ENCODE data around the gene CSNK2A1. TPM values are rescaled to one million over a fixed set of nuclear protein-coding genes. Genes with fewer than 3 reads are reported as not detected.

The CSNK2A1 gene
- total and polyA plus RNA-seq, 5 donors from 2014 or later = 49.6 to 65.3 (median 52.7) TPM

GRCh38 chr20:530321-530720 lies 13.3 kb downstream of the CSNK2A1 start:
- H3K36me3 Mint-ChIP-seq = peaks cover 41% of the 10 kb centered on the region
- H3K27me3 Mint-ChIP-seq = no peaks in the 10 kb centered on the region
- peaks cover 12 to 18% of the 10 kb centered on the region in 2 experiments for H3K9me3 ChIP-seq (ENCODE audit: control insufficient read depth in 2 of 2, low read length in 2 of 2)
- no peak overlapping the region for H3K27ac Mint-ChIP-seq
- no peak overlapping the region for H3K4me3 ChIP-seq (ENCODE audit: low read depth, low read length)
- no peaks in the 10 kb centered on the region for H3K4me1 ChIP-seq (ENCODE audit: control insufficient read depth, insufficient read depth, low read length, poor library complexity, severe bottlenecking)
- no peak overlapping the region for H3K4me3 Mint-ChIP-seq
- peaks cover 0 to 22% (median 11%) of the 10 kb centered on the region in 7 donors for H3K9me3 Mint-ChIP-seq
- ATAC-seq (ENCODE audit: low read depth in 2 of 2) = no peak
- peaks cover 29 to 54% (median 39%) of the 10 kb centered on the region in 4 donors for H3K4me1 Mint-ChIP-seq
- no peaks in the 10 kb centered on the region for H3K27me3 ChIP-seq (ENCODE audit: control insufficient read depth, insufficient read depth, low read length)
- peaks cover 30% of the 10 kb centered on the region for H3K36me3 ChIP-seq (ENCODE audit: control insufficient read depth, insufficient read depth, low read length)
- H3K27ac ChIP-seq (ENCODE audit: insufficient read depth, low read length, poor library complexity, severe bottlenecking) = no peak overlapping the region
- DNase-seq = no peak

GRCh38 chr20:528923-529604 lies 14.5 kb downstream of the CSNK2A1 start:
- H3K27me3 Mint-ChIP-seq = no peaks in the 10 kb centered on the region
- H3K4me3 Mint-ChIP-seq = no peak overlapping the region
- no peaks in the 10 kb centered on the region for H3K27me3 ChIP-seq (ENCODE audit: control insufficient read depth, insufficient read depth, low read length)
- no peak overlapping the region for H3K27ac Mint-ChIP-seq
- no peak for ATAC-seq (ENCODE audit: low read depth in 2 of 2)
- H3K4me3 ChIP-seq (ENCODE audit: low read depth, low read length) = no peak overlapping the region
- no peaks in the 10 kb centered on the region for H3K4me1 ChIP-seq (ENCODE audit: control insufficient read depth, insufficient read depth, low read length, poor library complexity, severe bottlenecking)
- peaks cover 45% of the 10 kb centered on the region for H3K36me3 Mint-ChIP-seq
- H3K9me3 ChIP-seq (ENCODE audit: control insufficient read depth in 2 of 2, low read length in 2 of 2) = peaks cover 12 to 18% of the 10 kb centered on the region in 2 experiments
- H3K27ac ChIP-seq (ENCODE audit: insufficient read depth, low read length, poor library complexity, severe bottlenecking) = no peak overlapping the region
- H3K9me3 Mint-ChIP-seq = peaks cover 0 to 22% (median 11%) of the 10 kb centered on the region in 7 donors
- no peak for DNase-seq
- peaks cover 26 to 43% (median 32%) of the 10 kb centered on the region in 4 donors for H3K4me1 Mint-ChIP-seq
- H3K36me3 ChIP-seq (ENCODE audit: control insufficient read depth, insufficient read depth, low read length) = peaks cover 35% of the 10 kb centered on the region

DNA sequence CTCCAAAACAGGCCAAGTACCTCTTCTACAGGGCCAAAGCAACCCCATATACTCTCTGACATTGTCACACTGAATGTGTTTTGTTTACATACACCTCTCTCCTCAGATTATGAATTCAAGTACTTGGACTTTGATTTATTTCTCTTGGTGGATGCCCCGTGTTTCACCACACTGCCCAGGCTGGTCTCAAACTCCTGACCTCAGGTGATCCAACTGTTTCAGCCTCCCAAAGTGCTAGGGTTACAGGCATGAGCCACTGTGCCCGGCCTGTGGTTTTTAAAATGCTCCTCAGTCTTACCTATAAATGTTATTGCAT lies 16.1 kb downstream of the CSNK2A1 start:
- Mint-ChIP-seq H3K4me3 (no peak overlapping the region), H3K27me3 (no peaks in the 10 kb centered on the region), H3K36me3 (peaks cover 54% of the 10 kb centered on the region), H3K9me3 (peaks cover 0 to 22% (median 11%) of the 10 kb centered on the region in 7 donors), H3K27ac (peak overlapping the region in 1 of 3 donors; percentile 27), H3K4me1 (peaks cover 13 to 34% (median 19%) of the 10 kb centered on the region in 4 donors)
- H3K9me3 ChIP-seq (ENCODE audit: control insufficient read depth in 2 of 2, low read length in 2 of 2) = peaks cover 12 to 18% of the 10 kb centered on the region in 2 experiments
- ATAC-seq (ENCODE audit: low read depth in 2 of 2) (no peak), DNase-seq (no peak)
- H3K27ac ChIP-seq (ENCODE audit: insufficient read depth, low read length, poor library complexity, severe bottlenecking) = no peak overlapping the region
- peaks cover 35% of the 10 kb centered on the region for H3K36me3 ChIP-seq (ENCODE audit: control insufficient read depth, insufficient read depth, low read length)
- H3K27me3 ChIP-seq (ENCODE audit: control insufficient read depth, insufficient read depth, low read length) = no peaks in the 10 kb centered on the region
- H3K4me3 ChIP-seq (ENCODE audit: low read depth, low read length) = no peak overlapping the region
- H3K4me1 ChIP-seq (ENCODE audit: control insufficient read depth, insufficient read depth, low read length, poor library complexity, severe bottlenecking) = no peaks in the 10 kb centered on the region

- Mint-ChIP-seq H3K4me3 (no peak overlapping the region), H3K27ac (no peak overlapping the region), H3K36me3 (peaks cover 54% of the 10 kb centered on the region), H3K4me1 (peaks cover 11 to 35% (median 21%) of the 10 kb centered on the region in 4 donors), H3K27me3 (no peaks in the 10 kb centered on the region), H3K9me3 (peaks cover 0 to 23% (median 6%) of the 10 kb centered on the region in 7 donors)
- H3K9me3 ChIP-seq (ENCODE audit: control insufficient read depth in 2 of 2, low read length in 2 of 2) = peaks cover 3 to 10% of the 10 kb centered on the region in 2 experiments
- DNase-seq = no peak
- no peak overlapping the region for H3K27ac ChIP-seq (ENCODE audit: insufficient read depth, low read length, poor library complexity, severe bottlenecking)
- H3K27me3 ChIP-seq (ENCODE audit: control insufficient read depth, insufficient read depth, low read length) = no peaks in the 10 kb centered on the region
- no peak for ATAC-seq (ENCODE audit: low read depth in 2 of 2)
- H3K4me1 ChIP-seq (ENCODE audit: control insufficient read depth, insufficient read depth, low read length, poor library complexity, severe bottlenecking) = no peaks in the 10 kb centered on the region
- H3K4me3 ChIP-seq (ENCODE audit: low read depth, low read length) = no peak overlapping the region
- H3K36me3 ChIP-seq (ENCODE audit: control insufficient read depth, insufficient read depth, low read length) = peaks cover 36% of the 10 kb centered on the region
Measured at GRCh38 chr20:521860-522259, 21.7 kb downstream of the CSNK2A1 start.

- Histone ChIP-seq H3K4me3 (ENCODE audit: low read depth, low read length) (no peak overlapping the region), H3K27ac (ENCODE audit: insufficient read depth, low read length, poor library complexity, severe bottlenecking) (no peak overlapping the region), H3K9me3 (ENCODE audit: control insufficient read depth in 2 of 2, low read length in 2 of 2) (peaks cover 0 to 10% of the 10 kb centered on the region in 2 experiments), H3K27me3 (ENCODE audit: control insufficient read depth, insufficient read depth, low read length) (no peaks in the 10 kb centered on the region), H3K4me1 (ENCODE audit: control insufficient read depth, insufficient read depth, low read length, poor library complexity, severe bottlenecking) (no peaks in the 10 kb centered on the region), H3K36me3 (ENCODE audit: control insufficient read depth, insufficient read depth, low read length) (peaks cover 31% of the 10 kb centered on the region)
- H3K36me3 Mint-ChIP-seq = peaks cover 50% of the 10 kb centered on the region
- H3K4me3 Mint-ChIP-seq = no peak overlapping the region
- peaks cover 15 to 48% (median 31%) of the 10 kb centered on the region in 4 donors for H3K4me1 Mint-ChIP-seq
- DNase-seq = no peak
- no peak overlapping the region for H3K27ac Mint-ChIP-seq
- ATAC-seq (ENCODE audit: low read depth in 2 of 2) = no peak
- H3K27me3 Mint-ChIP-seq = no peaks in the 10 kb centered on the region
- H3K9me3 Mint-ChIP-seq = peaks cover 0 to 17% (median 5%) of the 10 kb centered on the region in 7 donors
Measured at GRCh38 chr20:519999-520398, 23.6 kb downstream of the CSNK2A1 start.

GRCh38 chr20:517221-517620 lies 26.4 kb downstream of the CSNK2A1 start:
- H3K27me3 Mint-ChIP-seq = no peaks in the 10 kb centered on the region
- no peak overlapping the region for H3K4me3 ChIP-seq (ENCODE audit: low read depth, low read length)
- peaks cover 26 to 68% (median 52%) of the 10 kb centered on the region in 4 donors for H3K4me1 Mint-ChIP-seq
- no peaks in the 10 kb centered on the region for H3K27me3 ChIP-seq (ENCODE audit: control insufficient read depth, insufficient read depth, low read length)
- H3K4me3 Mint-ChIP-seq = no peak overlapping the region
- ATAC-seq (ENCODE audit: low read depth in 2 of 2) (no peak), DNase-seq (no peak)
- peaks cover 44% of the 10 kb centered on the region for H3K36me3 Mint-ChIP-seq
- peaks cover 0 to 17% (median 5%) of the 10 kb centered on the region in 7 donors for H3K9me3 Mint-ChIP-seq
- H3K4me1 ChIP-seq (ENCODE audit: control insufficient read depth, insufficient read depth, low read length, poor library complexity, severe bottlenecking) = no peaks in the 10 kb centered on the region
- H3K27ac ChIP-seq (ENCODE audit: insufficient read depth, low read length, poor library complexity, severe bottlenecking) = no peak overlapping the region
- peak overlapping the region in 1 of 3 donors; percentile 8 for H3K27ac Mint-ChIP-seq
- peaks cover 0 to 10% of the 10 kb centered on the region in 2 experiments for H3K9me3 ChIP-seq (ENCODE audit: control insufficient read depth in 2 of 2, low read length in 2 of 2)
- peaks cover 24% of the 10 kb centered on the region for H3K36me3 ChIP-seq (ENCODE audit: control insufficient read depth, insufficient read depth, low read length)

DNA sequence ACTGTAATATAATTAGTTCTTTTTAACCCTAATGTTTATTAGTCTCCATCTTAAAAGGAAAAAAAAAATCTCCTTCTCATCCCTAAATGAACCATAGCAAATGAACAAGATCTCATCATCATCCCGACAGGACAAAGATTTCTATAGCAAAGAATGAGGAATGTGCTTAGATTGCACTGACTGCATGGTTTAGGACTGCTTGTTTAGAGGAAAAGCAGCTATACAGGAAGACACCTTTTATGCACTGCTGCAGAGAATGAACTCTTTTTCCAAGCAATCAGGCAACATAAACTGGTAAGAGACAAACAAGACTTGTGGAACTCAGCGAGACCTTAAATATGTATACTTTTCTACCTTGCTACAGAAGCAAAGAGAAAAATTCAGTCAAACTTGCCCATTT lies 26.8 kb downstream of the CSNK2A1 start:
- Mint-ChIP-seq H3K36me3 (peaks cover 40% of the 10 kb centered on the region), H3K4me3 (no peak overlapping the region), H3K4me1 (peaks cover 26 to 70% (median 55%) of the 10 kb centered on the region in 4 donors), H3K27me3 (no peaks in the 10 kb centered on the region), H3K27ac (peak overlapping the region in 2 of 3 donors; percentile 8 to 24), H3K9me3 (peaks cover 0 to 17% (median 5%) of the 10 kb centered on the region in 7 donors)
- Histone ChIP-seq H3K27me3 (ENCODE audit: control insufficient read depth, insufficient read depth, low read length) (no peaks in the 10 kb centered on the region), H3K4me3 (ENCODE audit: low read depth, low read length) (no peak overlapping the region), H3K4me1 (ENCODE audit: control insufficient read depth, insufficient read depth, low read length, poor library complexity, severe bottlenecking) (no peaks in the 10 kb centered on the region), H3K36me3 (ENCODE audit: control insufficient read depth, insufficient read depth, low read length) (peaks cover 20% of the 10 kb centered on the region), H3K27ac (ENCODE audit: insufficient read depth, low read length, poor library complexity, severe bottlenecking) (no peak overlapping the region), H3K9me3 (ENCODE audit: control insufficient read depth in 2 of 2, low read length in 2 of 2) (peaks cover 0 to 10% of the 10 kb centered on the region in 2 experiments)
- DNase-seq (no peak), ATAC-seq (ENCODE audit: low read depth in 2 of 2) (no peak)

DNA sequence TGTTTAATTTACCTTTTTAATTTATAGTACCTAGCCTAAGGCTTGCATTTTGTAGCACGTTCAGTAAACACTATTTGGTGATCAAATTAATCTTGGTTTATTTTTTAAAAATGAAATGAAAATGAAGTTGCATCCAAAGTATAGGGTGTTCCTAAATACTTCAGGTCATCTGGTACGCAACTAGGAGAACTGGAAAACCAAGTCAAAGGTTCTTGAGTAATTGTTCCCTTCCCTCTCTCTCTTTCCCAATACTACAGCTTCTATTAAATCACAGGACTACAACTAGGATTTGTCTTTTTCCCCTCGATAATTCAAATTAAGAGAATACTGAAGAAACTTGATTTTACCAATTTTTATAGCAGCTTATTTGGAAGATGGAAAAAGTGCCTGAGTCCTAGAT lies 27.9 kb downstream of the CSNK2A1 start:
- no peak overlapping the region for H3K4me3 Mint-ChIP-seq
- Histone ChIP-seq H3K36me3 (ENCODE audit: control insufficient read depth, insufficient read depth, low read length) (peaks cover 10% of the 10 kb centered on the region), H3K4me1 (ENCODE audit: control insufficient read depth, insufficient read depth, low read length, poor library complexity, severe bottlenecking) (no peaks in the 10 kb centered on the region), H3K4me3 (ENCODE audit: low read depth, low read length) (no peak overlapping the region), H3K27me3 (ENCODE audit: control insufficient read depth, insufficient read depth, low read length) (no peaks in the 10 kb centered on the region), H3K9me3 (ENCODE audit: control insufficient read depth in 2 of 2, low read length in 2 of 2) (peaks cover 0 to 4% of the 10 kb centered on the region in 2 experiments), H3K27ac (ENCODE audit: insufficient read depth, low read length, poor library complexity, severe bottlenecking) (no peak overlapping the region)
- no peak overlapping the region for H3K27ac Mint-ChIP-seq
- peaks cover 31% of the 10 kb centered on the region for H3K36me3 Mint-ChIP-seq
- ATAC-seq (ENCODE audit: low read depth in 2 of 2) = no peak
- peaks cover 0 to 13% (median 0%) of the 10 kb centered on the region in 7 donors for H3K9me3 Mint-ChIP-seq
- peaks cover 26 to 74% (median 58%) of the 10 kb centered on the region in 4 donors for H3K4me1 Mint-ChIP-seq
- H3K27me3 Mint-ChIP-seq = no peaks in the 10 kb centered on the region
- no peak for DNase-seq

All from CD4-positive, CD25-positive, alpha-beta regulatory T cell (primary cell).